Measurements from ENCODE around the gene RNF26.

Gene RNF26

GRCh38 chr11:119362741-119363080 lies 28.4 kb downstream of the RNF26 start:
- H3K4me3 ChIP-seq (ENCODE audit: low read depth, low read length) = no peak overlapping the region
- TF ChIP-seq, protein P1, sequence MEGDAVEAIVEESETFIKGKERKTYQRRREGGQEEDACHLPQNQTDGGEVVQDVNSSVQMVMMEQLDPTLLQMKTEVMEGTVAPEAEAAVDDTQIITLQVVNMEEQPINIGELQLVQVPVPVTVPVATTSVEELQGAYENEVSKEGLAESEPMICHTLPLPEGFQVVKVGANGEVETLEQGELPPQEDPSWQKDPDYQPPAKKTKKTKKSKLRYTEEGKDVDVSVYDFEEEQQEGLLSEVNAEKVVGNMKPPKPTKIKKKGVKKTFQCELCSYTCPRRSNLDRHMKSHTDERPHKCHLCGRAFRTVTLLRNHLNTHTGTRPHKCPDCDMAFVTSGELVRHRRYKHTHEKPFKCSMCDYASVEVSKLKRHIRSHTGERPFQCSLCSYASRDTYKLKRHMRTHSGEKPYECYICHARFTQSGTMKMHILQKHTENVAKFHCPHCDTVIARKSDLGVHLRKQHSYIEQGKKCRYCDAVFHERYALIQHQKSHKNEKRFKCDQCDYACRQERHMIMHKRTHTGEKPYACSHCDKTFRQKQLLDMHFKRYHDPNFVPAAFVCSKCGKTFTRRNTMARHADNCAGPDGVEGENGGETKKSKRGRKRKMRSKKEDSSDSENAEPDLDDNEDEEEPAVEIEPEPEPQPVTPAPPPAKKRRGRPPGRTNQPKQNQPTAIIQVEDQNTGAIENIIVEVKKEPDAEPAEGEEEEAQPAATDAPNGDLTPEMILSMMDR (IDR thresholded peaks at IDR 0.05; ENCODE audit: borderline replicate concordance, insufficient read depth, low read depth, low read length) = no peak

DNA sequence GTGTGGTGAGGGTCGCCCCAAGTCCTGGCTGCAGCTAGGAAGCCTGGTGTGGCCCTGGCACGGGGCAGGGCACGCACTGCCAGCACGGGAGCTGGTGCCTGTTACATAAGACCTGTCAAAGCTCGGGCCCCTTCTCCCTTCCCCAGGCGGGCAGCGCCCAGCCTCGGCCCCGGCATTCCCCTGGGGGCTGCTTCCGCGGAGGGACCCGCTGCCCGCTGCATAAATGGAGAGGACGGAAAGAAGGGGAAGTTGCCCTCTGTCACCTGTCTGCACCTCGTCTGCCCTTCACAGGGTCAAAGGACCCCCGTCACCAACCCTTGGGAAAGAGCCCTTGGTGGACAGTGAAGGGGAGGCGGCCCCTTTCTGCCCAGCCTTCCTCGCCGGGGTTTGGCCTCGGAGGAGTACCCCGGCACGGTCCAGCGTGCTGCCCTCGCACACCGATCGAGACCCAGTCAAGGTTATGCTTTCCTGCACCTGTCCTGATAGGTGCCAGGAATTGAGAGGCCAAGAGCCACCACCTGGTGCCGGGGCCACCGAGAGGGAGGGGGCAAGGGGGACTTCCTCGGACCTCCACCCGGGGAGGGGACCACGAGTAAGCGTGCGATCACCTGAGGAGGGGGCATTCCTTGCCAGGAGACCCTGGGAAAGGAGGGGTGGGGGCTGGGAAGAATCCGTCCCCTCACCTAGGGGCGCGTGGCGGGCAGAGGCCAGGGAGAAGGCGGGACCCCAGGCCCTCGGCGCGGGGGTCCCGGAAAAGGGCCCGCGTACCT lies 28.9 kb downstream of the RNF26 start:
- TF ChIP-seq, protein P1 (IDR thresholded peaks at IDR 0.05; ENCODE audit: borderline replicate concordance, insufficient read depth, low read depth, low read length) = no peak

GRCh38 chr11:119363851-119364590 lies 29.7 kb downstream of the RNF26 start:
- TF ChIP-seq, protein P1 (IDR thresholded peaks at IDR 0.05; ENCODE audit: borderline replicate concordance, insufficient read depth, low read depth, low read length) = no peak
- H3K4me3 ChIP-seq (ENCODE audit: low read depth, low read length) = no peak overlapping the region

More for the DNA sequence above, 28.9 kb downstream of the RNF26 start:
- no peak overlapping the region for H3K4me3 ChIP-seq (ENCODE audit: low read depth, low read length)

GRCh38 chr11:119365071-119365591 lies 30.8 kb downstream of the RNF26 start:
- TF ChIP-seq, protein P1 (IDR thresholded peaks at IDR 0.05; ENCODE audit: borderline replicate concordance, insufficient read depth, low read depth, low read length) = no peak
- no peak overlapping the region for H3K4me3 ChIP-seq (ENCODE audit: low read depth, low read length)

- H3K4me3 ChIP-seq (ENCODE audit: low read depth, low read length) = no peak overlapping the region
- TF ChIP-seq, protein P1 (IDR thresholded peaks at IDR 0.05; ENCODE audit: borderline replicate concordance, insufficient read depth, low read depth, low read length) = no peak
Observed at GRCh38 chr11:119366690-119367620, 32.6 kb downstream of the RNF26 start.

- H3K4me3 ChIP-seq (ENCODE audit: low read depth, low read length) = no peak overlapping the region
- TF ChIP-seq, protein P1 (IDR thresholded peaks at IDR 0.05; ENCODE audit: borderline replicate concordance, insufficient read depth, low read depth, low read length) = no peak
Observed at GRCh38 chr11:119367661-119368120, 33.4 kb downstream of the RNF26 start.

All from GM12875 (cell line).